ENCODE data around the gene ARL8B. TPM values are rescaled to one million over a fixed set of nuclear protein-coding genes. Genes with fewer than 3 reads are reported as not detected.

Gene ARL8B
- total and polyA plus RNA-seq, 2 experiments from 2014 or later, result 26.4 to 41.1 TPM

- peak in 1 of 2 donors; percentile 39 for DNase-seq (ENCODE audit: low read depth in 1 of 2, low spot score in 1 of 2)
- Histone ChIP-seq H3K4me3 (peak overlapping the region; percentile 92), H3K4me1 (ENCODE audit: low read depth) (peaks cover 17% of the 10 kb centered on the region), H3K27ac (peak overlapping the region; percentile 49), H3K27me3 (peaks cover 4% of the 10 kb centered on the region), H3K36me3 (peaks cover 10% of the 10 kb centered on the region), H3K9me3 (ENCODE audit: low read depth) (no peaks in the 10 kb centered on the region)
- TF ChIP-seq, protein P1, sequence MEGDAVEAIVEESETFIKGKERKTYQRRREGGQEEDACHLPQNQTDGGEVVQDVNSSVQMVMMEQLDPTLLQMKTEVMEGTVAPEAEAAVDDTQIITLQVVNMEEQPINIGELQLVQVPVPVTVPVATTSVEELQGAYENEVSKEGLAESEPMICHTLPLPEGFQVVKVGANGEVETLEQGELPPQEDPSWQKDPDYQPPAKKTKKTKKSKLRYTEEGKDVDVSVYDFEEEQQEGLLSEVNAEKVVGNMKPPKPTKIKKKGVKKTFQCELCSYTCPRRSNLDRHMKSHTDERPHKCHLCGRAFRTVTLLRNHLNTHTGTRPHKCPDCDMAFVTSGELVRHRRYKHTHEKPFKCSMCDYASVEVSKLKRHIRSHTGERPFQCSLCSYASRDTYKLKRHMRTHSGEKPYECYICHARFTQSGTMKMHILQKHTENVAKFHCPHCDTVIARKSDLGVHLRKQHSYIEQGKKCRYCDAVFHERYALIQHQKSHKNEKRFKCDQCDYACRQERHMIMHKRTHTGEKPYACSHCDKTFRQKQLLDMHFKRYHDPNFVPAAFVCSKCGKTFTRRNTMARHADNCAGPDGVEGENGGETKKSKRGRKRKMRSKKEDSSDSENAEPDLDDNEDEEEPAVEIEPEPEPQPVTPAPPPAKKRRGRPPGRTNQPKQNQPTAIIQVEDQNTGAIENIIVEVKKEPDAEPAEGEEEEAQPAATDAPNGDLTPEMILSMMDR (IDR thresholded peaks at IDR 0.05; ENCODE audit: low read depth, low read length), result no peak
Observed at GRCh38 chr3:5186089-5186857, 64.2 kb downstream of the ARL8B start.

DNA sequence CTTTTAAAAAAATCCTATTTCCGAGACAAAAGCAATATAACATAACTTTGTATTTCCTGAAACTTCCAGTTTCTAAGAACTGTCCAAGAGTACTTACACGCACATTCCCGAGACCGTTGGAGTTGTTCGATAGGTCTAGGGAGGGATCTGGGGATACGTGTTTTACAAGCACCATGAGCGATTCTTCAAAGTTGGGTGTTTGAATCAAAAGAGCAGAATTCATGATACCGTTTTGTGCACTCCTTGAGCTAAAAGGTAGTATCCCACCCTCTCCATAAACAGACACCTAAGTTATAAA lies 64.7 kb downstream of the ARL8B start:
- TF ChIP-seq, protein P1 (IDR thresholded peaks at IDR 0.05; ENCODE audit: low read depth, low read length), result no peak
- peak; percentile 25 to 62 for DNase-seq (ENCODE audit: low read depth in 1 of 2, low spot score in 1 of 2)

GRCh38 chr3:5187156-5187919 lies 65.2 kb downstream of the ARL8B start, which contains the start of gene EDEM1:
TSS of gene EDEM1 (plus strand) at chr3:5187707. CDS start at chr3:5187806, 99 bp downstream.
- no peaks in the 10 kb centered on the region for H3K36me3 ChIP-seq
- TF ChIP-seq, protein P1 (IDR thresholded peaks at IDR 0.05; ENCODE audit: low read depth, low read length), result no peak
- peak; percentile 93 to 98 for DNase-seq (ENCODE audit: low read depth in 1 of 2, low spot score in 1 of 2)
- H3K9me3 ChIP-seq (ENCODE audit: low read depth), result no peaks in the 10 kb centered on the region
- H3K4me3 ChIP-seq, result peak within 1 kb of the TSS; percentile 92
- peaks cover 17% of the 10 kb centered on the region for H3K4me1 ChIP-seq (ENCODE audit: low read depth)
- peaks cover 4% of the 10 kb centered on the region for H3K27me3 ChIP-seq
- peak within 1 kb of the TSS; percentile 67 for H3K27ac ChIP-seq

More for the DNA sequence above, 64.7 kb downstream of the ARL8B start:
- Histone ChIP-seq H3K4me3 (peak overlapping the region; percentile 92), H3K9me3 (ENCODE audit: low read depth) (no peaks in the 10 kb centered on the region), H3K27ac (peak overlapping the region; percentile 47), H3K4me1 (ENCODE audit: low read depth) (peaks cover 17% of the 10 kb centered on the region), H3K27me3 (peaks cover 4% of the 10 kb centered on the region), H3K36me3 (peaks cover 4% of the 10 kb centered on the region)

DNA sequence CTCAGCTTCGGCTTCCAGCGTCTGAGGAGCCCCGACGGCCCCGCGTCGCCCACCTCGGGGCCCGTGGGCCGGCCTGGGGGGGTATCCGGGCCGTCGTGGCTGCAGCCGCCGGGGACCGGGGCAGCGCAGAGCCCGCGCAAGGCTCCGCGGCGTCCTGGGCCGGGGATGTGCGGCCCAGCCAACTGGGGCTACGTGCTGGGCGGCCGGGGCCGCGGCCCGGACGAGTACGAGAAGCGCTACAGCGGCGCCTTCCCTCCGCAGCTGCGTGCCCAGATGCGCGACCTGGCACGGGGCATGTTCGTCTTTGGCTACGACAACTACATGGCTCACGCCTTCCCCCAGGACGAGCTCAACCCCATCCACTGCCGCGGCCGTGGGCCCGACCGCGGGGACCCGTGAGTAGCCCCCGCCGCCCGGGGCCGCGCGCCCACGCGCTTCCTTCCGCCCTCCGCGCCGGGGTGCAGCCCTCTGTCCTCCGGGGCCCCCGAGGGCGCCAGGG lies 65.9 kb downstream of the ARL8B start:
- DNase-seq (ENCODE audit: low read depth in 1 of 2, low spot score in 1 of 2), result peak; percentile 46 to 57
- H3K4me1 ChIP-seq (ENCODE audit: low read depth), result peaks cover 15% of the 10 kb centered on the region
- TF ChIP-seq, protein P1 (IDR thresholded peaks at IDR 0.05; ENCODE audit: low read depth, low read length), result no peak
- peak overlapping the region; percentile 92 for H3K4me3 ChIP-seq
- H3K27me3 ChIP-seq, result peaks cover 4% of the 10 kb centered on the region
- no peaks in the 10 kb centered on the region for H3K36me3 ChIP-seq
- no peaks in the 10 kb centered on the region for H3K9me3 ChIP-seq (ENCODE audit: low read depth)
- peak overlapping the region; percentile 67 for H3K27ac ChIP-seq

GRCh38 chr3:5188419-5189221 lies 66.5 kb downstream of the ARL8B start:
- peaks cover 4% of the 10 kb centered on the region for H3K27me3 ChIP-seq
- no peaks in the 10 kb centered on the region for H3K9me3 ChIP-seq (ENCODE audit: low read depth)
- no peak overlapping the region for H3K27ac ChIP-seq
- DNase-seq (ENCODE audit: low read depth in 1 of 2, low spot score in 1 of 2), result peak; percentile 27 to 49
- TF ChIP-seq, protein P1 (IDR thresholded peaks at IDR 0.05; ENCODE audit: low read depth, low read length), result no peak
- no peaks in the 10 kb centered on the region for H3K36me3 ChIP-seq
- H3K4me3 ChIP-seq, result peak overlapping the region; percentile 92
- peaks cover 10% of the 10 kb centered on the region for H3K4me1 ChIP-seq (ENCODE audit: low read depth)

All from cardiac muscle cell (in vitro differentiated cells and primary cell).